ACHN (cell line): ENCODE data around the gene FMNL2.
A peak's percentile ranks its signal among the peaks of the same experiment; 100 is the strongest.

Experiments used
- DNase-seq: peaks from one replicate; pipeline ENCODE4 v3.0.0-alpha.2; 2015
- in situ Hi-C: cut with HindIII; loops from 2 replicates; pipeline ENCODE4 v1.10.0; 2017; ENCODE audit warnings: low sequenced_read_pairs, low pct_ligation_motif_present, low pct_unique_long_range_greater_than_20kb

The FMNL2 gene

GRCh38 chr2:152650768-152651371 lies 315.9 kb downstream of the FMNL2 start:
- DNase-seq, result no peak
- in situ Hi-C loops, result loop anchor here (25.0 kb wide), 1 partner anchor 614 kb away; no protein-coding TSS in a partner anchor

GRCh38 chr2:152651834-152652233 lies 316.9 kb downstream of the FMNL2 start:
- in situ Hi-C loops, result loop anchor here (25.0 kb wide), 1 partner anchor 615 kb away; no protein-coding TSS in a partner anchor
- no peak for DNase-seq

GRCh38 chr2:152655880-152656279 lies 320.9 kb downstream of the FMNL2 start:
- in situ Hi-C loops, result loop anchor here (25.0 kb wide), 1 partner anchor 619 kb away; no protein-coding TSS in a partner anchor
- DNase-seq, result no peak

GRCh38 chr2:152657043-152657442 lies 322.1 kb downstream of the FMNL2 start:
- no peak for DNase-seq
- in situ Hi-C loops, result loop anchor here (25.0 kb wide), 1 partner anchor 620 kb away; no protein-coding TSS in a partner anchor

GRCh38 chr2:152658221-152658620 lies 323.2 kb downstream of the FMNL2 start:
- DNase-seq, result no peak
- in situ Hi-C loops, result loop anchor here (25.0 kb wide), 1 partner anchor 621 kb away; no protein-coding TSS in a partner anchor

- in situ Hi-C loops, result loop anchor here (25.0 kb wide), 1 partner anchor 624 kb away; no protein-coding TSS in a partner anchor
- no peak for DNase-seq
These were observed 326.1 kb downstream of the FMNL2 start for GRCh38 chr2:152661076-152661475.

GRCh38 chr2:152664725-152665124 lies 329.8 kb downstream of the FMNL2 start:
- DNase-seq, result no peak

GRCh38 chr2:152674334-152674733 lies 339.4 kb downstream of the FMNL2 start:
- no peak for DNase-seq
- in situ Hi-C loops, result loop anchor here (25.0 kb wide), 1 partner anchor 637 kb away; no protein-coding TSS in a partner anchor

More at GRCh38 chr2:152664725-152665124, 329.8 kb downstream of the FMNL2 start:
- in situ Hi-C loops, result loop anchor here (25.0 kb wide), 1 partner anchor 627 kb away; no protein-coding TSS in a partner anchor

- in situ Hi-C loops, result no loop called here
- no peak for DNase-seq
These were observed 341.5 kb downstream of the FMNL2 start for GRCh38 chr2:152676461-152676860.

- in situ Hi-C loops, result no loop called here
- DNase-seq, result no peak
These were observed 343.8 kb downstream of the FMNL2 start for GRCh38 chr2:152678808-152679207.

- in situ Hi-C loops, result no loop called here
These were observed 347.7 kb downstream of the FMNL2 start for GRCh38 chr2:152682663-152683062.

GRCh38 chr2:152683400-152683799 lies 348.4 kb downstream of the FMNL2 start:
- in situ Hi-C loops, result no loop called here
- no peak for DNase-seq

More at GRCh38 chr2:152682663-152683062, 347.7 kb downstream of the FMNL2 start:
- no peak for DNase-seq

GRCh38 chr2:152686321-152686720 lies 351.3 kb downstream of the FMNL2 start:
- in situ Hi-C loops, result no loop called here
- DNase-seq, result no peak

- in situ Hi-C loops, result no loop called here
- DNase-seq, result no peak
These were observed 358.1 kb downstream of the FMNL2 start for GRCh38 chr2:152693033-152693432.

GRCh38 chr2:152694161-152694661 lies 359.2 kb downstream of the FMNL2 start:
- peak; percentile 84 for DNase-seq
- in situ Hi-C loops, result no loop called here

GRCh38 chr2:152695763-152696162 lies 360.8 kb downstream of the FMNL2 start:
- no peak for DNase-seq
- in situ Hi-C loops, result no loop called here

GRCh38 chr2:152696476-152696875 lies 361.5 kb downstream of the FMNL2 start:
- no peak for DNase-seq
- in situ Hi-C loops, result no loop called here
